ENCODE data around the gene C12orf56. TPM values are rescaled to one million over a fixed set of nuclear protein-coding genes. Genes with fewer than 3 reads are reported as not detected.
A peak's percentile ranks its signal among the peaks of the same experiment; 100 is the strongest.

The C12orf56 gene
- total and polyA plus RNA-seq, 9 of the 15 experiments (the other 6 are each of a cell fraction or from before 2014, with no cell fraction given), result 0.40 to 4.8 (median 1.2) TPM

DNA sequence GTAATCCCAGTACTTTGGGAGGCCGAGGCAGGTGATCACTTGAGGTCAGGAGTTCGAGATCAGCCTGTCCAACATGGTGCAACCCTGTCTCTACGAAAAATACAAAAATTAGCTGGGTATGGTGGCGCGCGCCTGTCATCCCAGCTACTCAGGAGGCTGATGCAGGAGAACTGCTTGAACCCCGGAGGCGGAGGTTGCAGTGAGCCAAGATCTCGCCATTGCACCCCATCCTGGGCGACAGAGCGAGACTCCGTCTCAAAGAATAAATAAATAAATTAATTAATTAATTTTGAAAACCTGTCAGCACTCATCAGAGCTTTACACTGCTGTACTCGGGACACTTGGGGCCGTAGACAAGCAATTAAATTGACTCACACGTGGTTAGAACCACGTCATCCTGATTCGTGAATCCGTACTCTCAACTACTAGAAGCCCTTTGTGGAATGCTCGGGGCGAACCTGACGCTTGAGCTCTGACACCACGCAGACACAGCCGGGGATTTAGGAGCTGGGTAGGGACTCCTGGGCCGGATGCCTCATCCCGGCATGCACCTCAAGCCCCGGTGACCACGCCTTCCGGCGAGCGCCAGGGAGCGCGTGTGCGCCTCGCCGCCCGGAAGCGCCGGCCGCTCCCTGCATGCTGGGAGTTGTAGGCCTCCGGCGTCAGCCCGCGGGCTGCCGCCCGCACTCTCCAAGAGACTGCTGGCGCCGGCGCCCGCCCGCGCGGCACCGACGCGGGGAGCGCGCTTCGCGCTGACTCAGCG lies 13.3 kb upstream of the C12orf56 start, which contains the start of gene XPOT (continued):
- TF ChIP-seq SIN3A (IDR thresholded peaks at IDR 0.05; ENCODE audit: borderline replicate concordance in 2 of 2, control insufficient read depth in 1 of 2, low read depth in 2 of 2, low read length in 2 of 2), result peak in 1 of 2 experiments; percentile 62; a peak in 1 of 4 replicates
- TF ChIP-seq SLC30A9 (CRISPR knock-in tag; IDR thresholded peaks at IDR 0.05), result no peak
- no peak for TF ChIP-seq ZNF551 (CRISPR knock-in tag; IDR thresholded peaks at IDR 0.05)
- TF ChIP-seq TEAD1 (CRISPR knock-in tag; IDR thresholded peaks at IDR 0.05), result peak in 1 of 2 experiments; percentile 64; a peak in 1 of 4 replicates
- TF ChIP-seq, protein P1, sequence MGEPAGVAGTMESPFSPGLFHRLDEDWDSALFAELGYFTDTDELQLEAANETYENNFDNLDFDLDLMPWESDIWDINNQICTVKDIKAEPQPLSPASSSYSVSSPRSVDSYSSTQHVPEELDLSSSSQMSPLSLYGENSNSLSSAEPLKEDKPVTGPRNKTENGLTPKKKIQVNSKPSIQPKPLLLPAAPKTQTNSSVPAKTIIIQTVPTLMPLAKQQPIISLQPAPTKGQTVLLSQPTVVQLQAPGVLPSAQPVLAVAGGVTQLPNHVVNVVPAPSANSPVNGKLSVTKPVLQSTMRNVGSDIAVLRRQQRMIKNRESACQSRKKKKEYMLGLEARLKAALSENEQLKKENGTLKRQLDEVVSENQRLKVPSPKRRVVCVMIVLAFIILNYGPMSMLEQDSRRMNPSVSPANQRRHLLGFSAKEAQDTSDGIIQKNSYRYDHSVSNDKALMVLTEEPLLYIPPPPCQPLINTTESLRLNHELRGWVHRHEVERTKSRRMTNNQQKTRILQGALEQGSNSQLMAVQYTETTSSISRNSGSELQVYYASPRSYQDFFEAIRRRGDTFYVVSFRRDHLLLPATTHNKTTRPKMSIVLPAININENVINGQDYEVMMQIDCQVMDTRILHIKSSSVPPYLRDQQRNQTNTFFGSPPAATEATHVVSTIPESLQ (CRISPR knock-in tag; IDR thresholded peaks at IDR 0.05), result no peak
- no peak for TF ChIP-seq MED1 (CRISPR knock-in tag; IDR thresholded peaks at IDR 0.05; ENCODE audit: borderline replicate concordance)
- no peak for TF ChIP-seq TRIM28 (IDR thresholded peaks at IDR 0.05)
- TF ChIP-seq, protein P2, sequence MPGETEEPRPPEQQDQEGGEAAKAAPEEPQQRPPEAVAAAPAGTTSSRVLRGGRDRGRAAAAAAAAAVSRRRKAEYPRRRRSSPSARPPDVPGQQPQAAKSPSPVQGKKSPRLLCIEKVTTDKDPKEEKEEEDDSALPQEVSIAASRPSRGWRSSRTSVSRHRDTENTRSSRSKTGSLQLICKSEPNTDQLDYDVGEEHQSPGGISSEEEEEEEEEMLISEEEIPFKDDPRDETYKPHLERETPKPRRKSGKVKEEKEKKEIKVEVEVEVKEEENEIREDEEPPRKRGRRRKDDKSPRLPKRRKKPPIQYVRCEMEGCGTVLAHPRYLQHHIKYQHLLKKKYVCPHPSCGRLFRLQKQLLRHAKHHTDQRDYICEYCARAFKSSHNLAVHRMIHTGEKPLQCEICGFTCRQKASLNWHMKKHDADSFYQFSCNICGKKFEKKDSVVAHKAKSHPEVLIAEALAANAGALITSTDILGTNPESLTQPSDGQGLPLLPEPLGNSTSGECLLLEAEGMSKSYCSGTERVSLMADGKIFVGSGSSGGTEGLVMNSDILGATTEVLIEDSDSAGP (CRISPR knock-in tag; IDR thresholded peaks at IDR 0.05), result no peak
- no peak for TF ChIP-seq GTF2A2 (tag; IDR thresholded peaks at IDR 0.05)
- no peak for TF ChIP-seq CHD2 (IDR thresholded peaks at IDR 0.05; ENCODE audit: low read depth, low read length)

Data from K562 (cell line).